Smooth muscle cell (in vitro differentiated cells): ENCODE results near the gene ALG5. TPM values are rescaled to one million over a fixed set of nuclear protein-coding genes. Genes with fewer than 3 reads are reported as not detected.

Source experiments
- DNase-seq: peaks from one replicate; lab custom pipeline; 2025; ENCODE audit not compliant: unreplicated experiment; lab: John Stamatoyannopoulos, UW
- H2AFZ ChIP-seq: fragments of 200-600 bp; sonication (generic); 2 replicates; pipeline ENCODE4 v1.6.0; 2016; ENCODE audit warnings: antibody characterized with exemption, low read depth, mild to moderate bottlenecking
- H3F3A ChIP-seq: fragments of 200-600 bp; sonication (generic); 2 replicates; pipeline ENCODE4 v1.6.0; 2017; ENCODE audit warnings: antibody characterized with exemption, low read depth
- H3K27ac ChIP-seq: fragments of 200-600 bp; sonication (generic); 2 replicates; pipeline ENCODE4 v1.5.1; 2016; ENCODE audit warnings: low read depth, mild to moderate bottlenecking
- H3K27me3 ChIP-seq: fragments of 200-600 bp; sonication (generic); 2 replicates; pipeline ENCODE4 v1.6.1; 2016; ENCODE audit warnings: low read depth, mild to moderate bottlenecking
- H3K36me3 ChIP-seq: fragments of 200-600 bp; sonication (generic); 2 replicates; pipeline ENCODE4 v1.5.1; 2016; ENCODE audit warnings: low read depth
- H3K4me1 ChIP-seq: fragments of 200-600 bp; sonication (generic); 2 replicates; pipeline ENCODE4 v1.5.1; 2016; ENCODE audit warnings: low read depth
- H3K4me2 ChIP-seq: fragments of 200-600 bp; sonication (generic); 2 replicates; pipeline ENCODE4 v1.6.0; 2016; ENCODE audit warnings: mild to moderate bottlenecking
- H3K4me3 ChIP-seq: fragments of 200-600 bp; sonication (generic); 2 replicates; pipeline ENCODE4 v1.5.1; 2016; ENCODE audit warnings: mild to moderate bottlenecking
- H3K79me2 ChIP-seq: fragments of 200-600 bp; sonication (generic); 2 replicates; pipeline ENCODE4 v1.6.0; 2016; ENCODE audit warnings: low read depth, mild to moderate bottlenecking
- H3K9ac ChIP-seq: fragments of 200-600 bp; sonication (generic); 2 replicates; pipeline ENCODE4 v1.6.0; 2016; ENCODE audit warnings: low read depth
- H3K9me3 ChIP-seq: fragments of 200-600 bp; sonication (generic); replicated peaks from 2 replicates; pipeline ENCODE4 v1.5.1; 2016; ENCODE audit warnings: low read depth
- H4K20me1 ChIP-seq: fragments of 200-600 bp; sonication (generic); 2 replicates; pipeline ENCODE4 v1.6.0; 2016; ENCODE audit warnings: low read depth
- CTCF ChIP-seq: fragments of 200-600 bp; sonication (generic); IDR thresholded peaks from 2 replicates; pipeline ENCODE4 v1.5.1; 2017; ENCODE audit warnings: borderline replicate concordance, mild to moderate bottlenecking, antibody characterized with exemption; ENCODE audit not compliant: insufficient read depth, poor library complexity, severe bottlenecking
- WGBS: methylation state at CpG from one replicate; pipeline ENCODE4 v1.1.7; 2016; ENCODE audit warnings: low lambda C conversion rate; 5-methylcytosine and 5-hydroxymethylcytosine counted together
- polyA plus RNA-seq: library from polyadenylated mRNA; unstranded; fragments of >200 nt; fragmentation: Nextera tagmentation; extraction: Ambion mirVana; gene quantifications from 2 replicates; pipeline ENCODE4 v1.2.1, GENCODE V29; 2016
- total RNA-seq: library from RNA; depleted of rRNA; stranded (reverse); fragments of >200 nt; gene quantifications from 2 replicates; pipeline ENCODE4 v1.2.3, GENCODE V29; 2014

Gene ALG5
- 60.0 and 68.5 TPM in 2 replicates for total RNA-seq
- 67.8 and 68.1 TPM in 2 replicates for polyA plus RNA-seq

GRCh38 chr13:36999054-36999714 is at the start of gene ALG5:
TSS of gene ALG5 (minus strand) at chr13:36999340. CDS start at chr13:36999300, 40 bp downstream.
- no peaks in the 10 kb centered on the region for H3K9me3 ChIP-seq
- peak within 1 kb of the TSS; percentile 98 for H3K4me2 ChIP-seq
- peak within 1 kb of the TSS; percentile 99 for H3K27ac ChIP-seq
- under 1% methylated on average over 49 of the region's 52 CpGs for WGBS
- H3F3A ChIP-seq = peaks cover 6% of the 10 kb centered on the region
- peaks cover 6% of the 10 kb centered on the region for H4K20me1 ChIP-seq
- DNase-seq = peak; percentile 66
- H3K4me1 ChIP-seq = peaks cover 15% of the 10 kb centered on the region
- peak; percentile 99 for TF ChIP-seq CTCF
- peak within 1 kb of the TSS; percentile 94 for H3K9ac ChIP-seq
- H3K4me3 ChIP-seq = peak within 1 kb of the TSS; percentile 98
- peaks cover 46% of the 10 kb centered on the region for H3K79me2 ChIP-seq
- peak within 1 kb of the TSS; percentile 93 for H2AFZ ChIP-seq
- no peaks in the 10 kb centered on the region for H3K36me3 ChIP-seq
- no peaks in the 10 kb centered on the region for H3K27me3 ChIP-seq

GRCh38 chr13:37047846-37048245 is 48.7 kb upstream of the ALG5 start:
- DNase-seq = no peak
- H3K4me2 ChIP-seq = no peak overlapping the region
- H2AFZ ChIP-seq = no peak overlapping the region
- H3K4me3 ChIP-seq = no peak overlapping the region
- H3K27ac ChIP-seq = no peak overlapping the region
- H3K36me3 ChIP-seq = peaks cover 30% of the 10 kb centered on the region
- H3F3A ChIP-seq = no peaks in the 10 kb centered on the region
- no peaks in the 10 kb centered on the region for H3K9me3 ChIP-seq
- peaks cover 68% of the 10 kb centered on the region for H3K79me2 ChIP-seq
- no peak for TF ChIP-seq CTCF
- no peak overlapping the region for H3K9ac ChIP-seq
- H4K20me1 ChIP-seq = peaks cover 86% of the 10 kb centered on the region
- H3K4me1 ChIP-seq = no peaks in the 10 kb centered on the region
- no peaks in the 10 kb centered on the region for H3K27me3 ChIP-seq
- 96% methylated on average over 3 of the region's 3 CpGs for WGBS

- H3K4me2 ChIP-seq = no peak overlapping the region
- 90% methylated on average over 2 of the region's 2 CpGs for WGBS
- H3K9ac ChIP-seq = no peak overlapping the region
- no peak overlapping the region for H3K4me3 ChIP-seq
- H3K9me3 ChIP-seq = no peaks in the 10 kb centered on the region
- H3K27me3 ChIP-seq = no peaks in the 10 kb centered on the region
- H3K36me3 ChIP-seq = peaks cover 38% of the 10 kb centered on the region
- H4K20me1 ChIP-seq = peaks cover 79% of the 10 kb centered on the region
- no peak for TF ChIP-seq CTCF
- H3K4me1 ChIP-seq = no peaks in the 10 kb centered on the region
- H2AFZ ChIP-seq = no peak overlapping the region
- no peak for DNase-seq
- no peak overlapping the region for H3K27ac ChIP-seq
- peaks cover 60% of the 10 kb centered on the region for H3K79me2 ChIP-seq
- H3F3A ChIP-seq = no peaks in the 10 kb centered on the region
These were observed 47.9 kb upstream of the ALG5 start for GRCh38 chr13:37047032-37047431.

- peaks cover 74% of the 10 kb centered on the region for H4K20me1 ChIP-seq
- H2AFZ ChIP-seq = no peak overlapping the region
- H3K27ac ChIP-seq = no peak overlapping the region
- H3K4me3 ChIP-seq = no peak overlapping the region
- H3K9me3 ChIP-seq = no peaks in the 10 kb centered on the region
- H3K79me2 ChIP-seq = peaks cover 53% of the 10 kb centered on the region
- H3K4me1 ChIP-seq = no peaks in the 10 kb centered on the region
- TF ChIP-seq CTCF = no peak
- WGBS = 100% methylated on average over 1 of the region's 1 CpG
- peaks cover 46% of the 10 kb centered on the region for H3K36me3 ChIP-seq
- H3K4me2 ChIP-seq = no peak overlapping the region
- no peak overlapping the region for H3K9ac ChIP-seq
- no peak for DNase-seq
- H3F3A ChIP-seq = no peaks in the 10 kb centered on the region
- no peaks in the 10 kb centered on the region for H3K27me3 ChIP-seq
These were observed 46.9 kb upstream of the ALG5 start for GRCh38 chr13:37046062-37046461.
